ENCODE measurements around the gene PNMT. TPM values are rescaled to one million over a fixed set of nuclear protein-coding genes. Genes with fewer than 3 reads are reported as not detected.

Gene PNMT
- total and polyA plus RNA-seq, 2 experiments from 2014 or later: 51.9 to 204 TPM

DNA sequence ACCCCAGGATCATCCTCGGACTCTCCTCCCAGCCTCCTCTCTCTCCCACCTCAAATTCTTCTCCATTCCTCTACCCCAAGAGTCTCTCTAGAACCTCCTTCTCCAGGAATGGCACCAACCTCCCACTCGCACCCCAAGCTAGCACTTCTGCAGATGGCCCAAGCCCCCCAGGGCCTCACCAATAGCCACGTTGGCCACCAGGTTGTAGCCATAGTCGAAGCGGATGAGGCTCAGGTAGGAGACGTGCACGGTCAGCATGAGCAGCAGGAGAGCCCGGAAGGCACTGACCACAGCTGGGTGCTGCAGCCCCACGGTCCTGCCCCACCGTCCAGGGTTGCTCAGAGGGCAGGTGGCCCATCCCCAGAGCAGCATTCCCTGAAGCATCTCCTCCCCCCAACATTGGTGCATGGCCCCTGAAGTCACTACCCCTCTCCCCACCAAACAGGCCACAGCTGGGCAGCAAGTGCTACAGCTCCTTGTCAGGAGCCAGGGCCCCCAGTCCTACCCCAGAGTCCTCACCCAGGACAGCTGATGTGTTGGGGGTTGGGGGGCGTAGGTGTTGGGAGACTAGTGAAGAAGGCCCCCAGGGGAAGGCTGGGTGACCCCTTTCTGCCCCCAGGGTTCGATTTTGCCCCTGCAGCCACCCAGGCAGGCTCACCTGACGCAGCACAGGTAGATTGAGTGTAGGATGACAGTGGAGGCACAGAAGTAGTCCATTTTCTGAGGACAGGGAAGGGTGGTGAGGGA, 5.3 kb downstream of the PNMT start:
- peaks cover 34% of the 10 kb centered on the region for H3K4me1 ChIP-seq (ENCODE audit: insufficient read depth)

DNA sequence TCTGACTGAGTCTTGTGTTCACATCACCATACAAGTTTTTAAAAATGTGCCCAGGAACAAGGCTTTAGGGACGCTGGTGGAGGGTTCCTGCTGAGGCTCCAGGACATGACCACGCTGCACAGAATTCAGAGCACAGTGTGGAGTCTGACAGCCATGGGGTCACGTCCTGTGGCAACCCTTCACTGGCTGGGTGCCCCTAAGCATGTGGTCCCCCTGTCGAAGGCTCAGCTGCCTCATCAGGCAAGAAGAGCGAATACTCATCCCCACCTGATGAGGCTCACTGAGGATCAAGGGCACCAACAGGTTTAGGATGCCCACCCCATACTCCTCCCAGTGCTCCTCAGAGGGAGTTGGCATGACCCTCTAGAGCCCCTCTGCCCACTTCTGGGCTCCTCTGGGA, 5.9 kb downstream of the PNMT start:
- no peak overlapping the region for H3K4me2 ChIP-seq
- H3K79me2 ChIP-seq: no peaks in the 10 kb centered on the region
- no peak for DNase-seq (ENCODE audit: low spot score)
- H3K9me3 ChIP-seq (ENCODE audit: low read depth): no peaks in the 10 kb centered on the region
- H3K27ac ChIP-seq: peak overlapping the region; percentile 91
- no peaks in the 10 kb centered on the region for H3K27me3 ChIP-seq
- H3K9me2 ChIP-seq (replicated peaks; ENCODE audit: insufficient read depth): no peaks in the 10 kb centered on the region
- H3K36me3 ChIP-seq (replicated peaks; ENCODE audit: insufficient read depth, low read depth): no peaks in the 10 kb centered on the region
- H3K4me1 ChIP-seq (ENCODE audit: insufficient read depth): peaks cover 36% of the 10 kb centered on the region
- H2AFZ ChIP-seq: no peak overlapping the region
- TF ChIP-seq EZH2 (IDR thresholded peaks at IDR 0.05; ENCODE audit: borderline replicate concordance): no peak
- TF ChIP-seq, protein P1, sequence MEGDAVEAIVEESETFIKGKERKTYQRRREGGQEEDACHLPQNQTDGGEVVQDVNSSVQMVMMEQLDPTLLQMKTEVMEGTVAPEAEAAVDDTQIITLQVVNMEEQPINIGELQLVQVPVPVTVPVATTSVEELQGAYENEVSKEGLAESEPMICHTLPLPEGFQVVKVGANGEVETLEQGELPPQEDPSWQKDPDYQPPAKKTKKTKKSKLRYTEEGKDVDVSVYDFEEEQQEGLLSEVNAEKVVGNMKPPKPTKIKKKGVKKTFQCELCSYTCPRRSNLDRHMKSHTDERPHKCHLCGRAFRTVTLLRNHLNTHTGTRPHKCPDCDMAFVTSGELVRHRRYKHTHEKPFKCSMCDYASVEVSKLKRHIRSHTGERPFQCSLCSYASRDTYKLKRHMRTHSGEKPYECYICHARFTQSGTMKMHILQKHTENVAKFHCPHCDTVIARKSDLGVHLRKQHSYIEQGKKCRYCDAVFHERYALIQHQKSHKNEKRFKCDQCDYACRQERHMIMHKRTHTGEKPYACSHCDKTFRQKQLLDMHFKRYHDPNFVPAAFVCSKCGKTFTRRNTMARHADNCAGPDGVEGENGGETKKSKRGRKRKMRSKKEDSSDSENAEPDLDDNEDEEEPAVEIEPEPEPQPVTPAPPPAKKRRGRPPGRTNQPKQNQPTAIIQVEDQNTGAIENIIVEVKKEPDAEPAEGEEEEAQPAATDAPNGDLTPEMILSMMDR (IDR thresholded peaks at IDR 0.05; ENCODE audit: poor library complexity): no peak
- H3K4me3 ChIP-seq: no peak overlapping the region
- 94% methylated on average over 5 of the region's 5 CpGs for WGBS (ENCODE audit: low lambda C conversion rate, missing lambda C conversion rate)
- H4K20me1 ChIP-seq (ENCODE audit: insufficient read depth, poor library complexity, severe bottlenecking): no peaks in the 10 kb centered on the region

More for the DNA sequence above, 5.3 kb downstream of the PNMT start:
- 86% methylated on average over 13 of the region's 13 CpGs for WGBS (ENCODE audit: low lambda C conversion rate, missing lambda C conversion rate)
- DNase-seq (ENCODE audit: low spot score): no peak
- no peak overlapping the region for H3K4me2 ChIP-seq
- no peaks in the 10 kb centered on the region for H3K36me3 ChIP-seq (replicated peaks; ENCODE audit: insufficient read depth, low read depth)
- H3K27me3 ChIP-seq: peaks cover 2% of the 10 kb centered on the region
- no peaks in the 10 kb centered on the region for H3K9me3 ChIP-seq (ENCODE audit: low read depth)
- no peak overlapping the region for H2AFZ ChIP-seq
- no peak overlapping the region for H3K4me3 ChIP-seq
- H3K79me2 ChIP-seq: no peaks in the 10 kb centered on the region
- no peaks in the 10 kb centered on the region for H3K9me2 ChIP-seq (replicated peaks; ENCODE audit: insufficient read depth)
- no peak overlapping the region for H3K27ac ChIP-seq
- H4K20me1 ChIP-seq (ENCODE audit: insufficient read depth, poor library complexity, severe bottlenecking): no peaks in the 10 kb centered on the region
- TF ChIP-seq, protein P1 (IDR thresholded peaks at IDR 0.05; ENCODE audit: poor library complexity): no peak
- TF ChIP-seq EZH2 (IDR thresholded peaks at IDR 0.05; ENCODE audit: borderline replicate concordance): no peak
- TF ChIP-seq EZH2phosphoT487 (IDR thresholded peaks at IDR 0.05; ENCODE audit: low read depth, severe bottlenecking, unreplicated experiment): no peak

DNA sequence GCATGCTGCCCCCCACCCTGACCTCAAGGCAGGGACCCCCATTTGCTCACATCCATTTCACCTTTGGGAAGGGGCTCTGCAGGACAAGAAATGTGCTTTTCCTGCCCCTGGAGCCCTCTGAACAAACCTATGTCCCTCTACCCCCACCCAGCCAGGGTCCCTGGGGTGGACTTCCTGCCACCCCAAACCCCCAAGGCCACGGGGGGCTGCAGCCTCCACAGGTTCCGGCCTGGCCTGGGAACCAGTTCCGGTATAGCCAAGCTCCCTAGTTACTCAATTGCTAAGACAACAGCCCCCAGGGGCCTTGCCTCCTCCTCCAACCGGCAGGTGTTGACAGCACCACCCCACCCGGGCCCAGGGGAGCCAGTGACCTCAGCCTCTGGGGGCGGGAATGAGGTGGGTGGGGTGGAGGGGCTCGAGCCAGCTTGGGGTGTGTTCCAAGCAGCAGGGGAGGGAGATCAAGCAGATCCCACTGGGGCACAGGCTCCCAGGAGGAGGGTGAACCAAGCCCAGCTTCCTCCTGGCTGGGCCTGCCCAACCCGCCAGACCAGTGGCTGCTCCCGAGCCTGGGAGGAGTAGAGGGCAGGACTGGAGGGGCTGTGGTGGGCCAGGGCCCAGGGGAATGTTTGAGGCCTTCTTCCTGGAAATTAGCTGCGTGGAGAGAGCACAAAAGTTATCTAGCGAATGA, 6.6 kb downstream of the PNMT start:
- TF ChIP-seq EZH2 (IDR thresholded peaks at IDR 0.05; ENCODE audit: borderline replicate concordance) (no peak), EZH2phosphoT487 (IDR thresholded peaks at IDR 0.05; ENCODE audit: low read depth, severe bottlenecking, unreplicated experiment) (no peak)
- TF ChIP-seq, protein P1 (IDR thresholded peaks at IDR 0.05; ENCODE audit: poor library complexity): no peak
- Histone ChIP-seq H3K9me2 (replicated peaks; ENCODE audit: insufficient read depth) (no peaks in the 10 kb centered on the region), H3K4me1 (ENCODE audit: insufficient read depth) (peaks cover 42% of the 10 kb centered on the region), H3K4me2 (no peak overlapping the region), H4K20me1 (ENCODE audit: insufficient read depth, poor library complexity, severe bottlenecking) (no peaks in the 10 kb centered on the region), H3K27ac (peak overlapping the region; percentile 91), H3K36me3 (replicated peaks; ENCODE audit: insufficient read depth, low read depth) (no peaks in the 10 kb centered on the region), H3K4me3 (no peak overlapping the region), H3K27me3 (no peaks in the 10 kb centered on the region), H3K79me2 (no peaks in the 10 kb centered on the region), H2AFZ (no peak overlapping the region), H3K9me3 (ENCODE audit: low read depth) (no peaks in the 10 kb centered on the region)
- peak; percentile 84 for DNase-seq (ENCODE audit: low spot score)
- WGBS (ENCODE audit: low lambda C conversion rate, missing lambda C conversion rate): 34% methylated on average over 9 of the region's 11 CpGs

Data from hepatocyte (in vitro differentiated cells).